NK-92 (cell line): ENCODE measurements around the gene MTX1.
"Not testable (repeated sequence)": the region's sequence is repeated elsewhere in the genome, so short reads cannot be mapped to it uniquely, and the experiment has no call there.

Experiments
- DNase-seq: peaks from one replicate; lab custom pipeline; 2025; ENCODE audit not compliant: unreplicated experiment; lab: John Stamatoyannopoulos, UW

MTX1 gene

GRCh38 chr1:155232001-155232978 lies 23.8 kb downstream of the MTX1 start:
- not testable (repeated sequence) for DNase-seq

DNA sequence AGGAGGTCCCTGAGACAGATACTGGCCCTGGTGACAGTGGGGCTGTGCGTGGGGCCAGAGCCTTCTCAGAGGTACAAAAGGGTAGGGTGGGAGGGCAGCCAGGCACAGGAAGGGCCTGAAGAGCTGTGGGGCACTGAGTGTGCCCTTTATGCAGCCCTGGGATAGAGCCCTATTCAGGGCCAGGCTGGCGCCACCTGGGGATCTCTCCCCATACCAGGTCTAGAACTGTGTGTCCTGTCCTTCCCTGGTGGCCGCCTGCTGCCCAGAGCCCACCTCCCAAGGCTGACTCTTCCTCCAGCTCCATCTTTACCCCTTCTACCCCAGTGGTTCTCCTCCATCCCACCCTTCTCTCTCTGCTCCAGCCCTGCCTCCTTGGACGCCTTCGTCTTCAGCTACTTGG lies 25.0 kb downstream of the MTX1 start:
- not testable (repeated sequence) for DNase-seq

- not testable (repeated sequence) for DNase-seq
These were observed 26.9 kb downstream of the MTX1 start for GRCh38 chr1:155235375-155235774.

GRCh38 chr1:155236451-155236850 lies 28.0 kb downstream of the MTX1 start:
- DNase-seq: no peak

DNA sequence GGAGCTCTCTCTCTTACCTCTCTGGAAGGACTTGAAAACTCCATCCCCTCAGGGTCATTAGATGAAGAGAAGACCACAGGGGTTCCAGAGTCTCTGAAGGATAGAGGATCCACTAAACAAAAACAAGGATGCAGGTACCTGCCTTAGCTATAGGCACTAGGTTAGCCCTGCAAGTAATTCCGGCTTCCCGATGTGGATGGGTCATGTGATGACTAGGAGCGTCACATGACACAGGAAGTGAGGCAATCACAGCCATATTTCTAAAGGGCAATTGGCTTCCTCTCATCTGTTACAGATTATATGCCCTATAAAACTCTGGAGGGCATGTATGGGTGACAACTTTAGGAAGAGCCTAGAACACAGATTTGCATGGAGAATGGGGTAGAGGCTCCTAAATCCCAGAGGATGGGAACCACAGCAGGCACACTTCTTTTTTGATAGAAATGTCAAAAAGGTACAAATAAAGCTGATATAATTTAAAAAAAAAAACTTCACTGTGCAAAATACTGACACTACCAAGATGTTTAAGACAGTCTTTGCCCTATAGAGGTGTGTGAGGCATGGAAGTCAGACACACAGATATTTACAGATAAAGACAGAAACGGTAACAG lies 32.7 kb downstream of the MTX1 start:
- DNase-seq: peak; percentile 25

DNA sequence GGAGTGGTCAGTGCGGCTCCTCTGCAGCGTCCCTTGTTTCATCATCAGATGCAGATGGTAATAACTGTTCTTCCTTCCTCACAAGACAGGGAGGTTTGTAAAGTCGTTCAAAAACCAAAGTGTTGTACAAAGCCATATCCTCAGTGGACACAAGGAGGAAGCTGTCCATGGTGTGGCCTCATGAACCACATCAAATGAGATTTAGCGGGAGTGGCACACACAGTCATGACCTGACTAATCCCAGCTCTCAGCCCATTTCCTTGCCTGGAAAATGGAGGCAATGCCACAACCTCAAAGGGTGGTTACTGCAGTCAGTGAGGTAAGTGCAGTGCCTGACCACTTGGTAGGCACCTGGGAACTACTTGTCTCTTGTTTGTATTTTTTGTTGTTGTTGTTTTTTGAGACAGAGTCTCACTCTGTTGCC lies 33.4 kb downstream of the MTX1 start:
- no peak for DNase-seq

- DNase-seq: no peak
These were observed 34.4 kb downstream of the MTX1 start for GRCh38 chr1:155242805-155243358.

DNA sequence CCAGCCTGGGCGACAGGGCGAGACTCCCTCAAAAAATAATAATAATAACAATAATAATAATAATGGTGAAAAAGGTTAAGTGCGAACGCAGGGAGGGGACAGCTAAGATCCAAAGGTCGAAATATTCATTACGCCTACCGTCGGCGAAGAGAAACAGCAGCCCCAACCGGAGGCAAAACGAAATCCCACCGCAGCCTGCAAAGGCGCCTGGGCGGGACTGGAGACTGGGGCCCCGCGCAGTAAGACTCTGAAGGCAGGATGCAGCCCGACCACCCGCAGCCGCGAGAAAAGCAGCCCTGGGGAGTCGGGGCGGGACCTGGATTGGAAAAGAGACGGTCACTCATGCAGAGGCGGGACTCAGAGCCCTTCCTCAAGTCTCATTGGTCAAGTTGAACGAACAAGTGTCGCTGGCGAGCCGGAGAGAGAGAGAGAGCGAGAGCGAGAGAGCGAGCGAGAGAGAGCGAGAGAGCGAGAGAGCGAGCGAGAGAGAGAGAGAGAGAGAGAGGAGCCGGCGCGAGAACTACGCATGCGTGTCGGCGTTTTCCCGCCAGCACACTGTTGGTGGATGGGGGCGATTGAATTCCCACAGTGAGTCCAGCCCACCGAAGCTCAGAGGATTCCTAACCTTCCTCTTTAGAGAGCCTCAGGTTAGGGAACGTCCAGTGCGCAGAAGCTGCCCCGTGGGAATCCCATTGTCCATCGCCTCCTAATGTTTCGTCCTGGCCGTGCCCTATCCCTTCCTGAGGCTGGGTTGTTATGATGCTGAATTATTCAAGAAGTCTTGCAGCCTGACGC lies 36.1 kb downstream of the MTX1 start:
- DNase-seq: peak; percentile 77

DNA sequence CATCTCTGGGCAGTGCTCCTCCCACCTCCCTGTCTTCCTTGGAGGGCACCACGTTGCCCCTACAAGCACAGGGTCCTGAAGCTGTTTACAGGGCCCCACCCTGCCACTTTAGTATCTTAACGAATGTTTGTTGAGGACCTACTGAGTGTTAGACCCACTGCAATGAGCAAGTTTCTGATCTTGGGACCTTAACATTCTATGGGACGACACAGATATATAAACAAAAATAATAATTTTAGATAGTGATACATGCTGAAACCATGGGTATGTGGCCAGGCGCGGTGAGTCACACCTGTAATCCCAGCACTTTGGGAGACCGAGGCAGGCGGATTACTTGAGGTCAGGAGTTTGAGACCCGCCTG lies 36.6 kb downstream of the MTX1 start:
- DNase-seq: no peak

DNA sequence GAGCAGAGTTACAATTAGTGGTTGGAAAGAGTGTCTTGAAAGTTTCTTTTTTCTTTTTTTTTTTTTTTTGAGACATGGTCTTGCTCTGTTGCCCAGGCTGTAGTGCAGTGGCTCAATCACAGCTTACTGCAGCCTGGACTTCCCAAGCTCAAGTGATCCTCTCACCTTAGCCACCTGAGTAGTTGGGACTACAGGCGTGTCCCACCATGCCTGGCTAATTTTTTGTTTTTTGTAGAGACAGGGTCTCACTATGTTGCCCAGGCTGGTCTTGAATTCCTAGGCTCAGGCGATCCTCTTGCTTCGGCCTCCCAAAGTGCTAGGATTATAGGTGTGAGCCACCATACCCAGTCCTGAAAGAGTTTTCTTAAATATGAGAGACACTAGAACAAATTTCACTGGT lies 38.3 kb downstream of the MTX1 start:
- DNase-seq: not testable (repeated sequence)

DNA sequence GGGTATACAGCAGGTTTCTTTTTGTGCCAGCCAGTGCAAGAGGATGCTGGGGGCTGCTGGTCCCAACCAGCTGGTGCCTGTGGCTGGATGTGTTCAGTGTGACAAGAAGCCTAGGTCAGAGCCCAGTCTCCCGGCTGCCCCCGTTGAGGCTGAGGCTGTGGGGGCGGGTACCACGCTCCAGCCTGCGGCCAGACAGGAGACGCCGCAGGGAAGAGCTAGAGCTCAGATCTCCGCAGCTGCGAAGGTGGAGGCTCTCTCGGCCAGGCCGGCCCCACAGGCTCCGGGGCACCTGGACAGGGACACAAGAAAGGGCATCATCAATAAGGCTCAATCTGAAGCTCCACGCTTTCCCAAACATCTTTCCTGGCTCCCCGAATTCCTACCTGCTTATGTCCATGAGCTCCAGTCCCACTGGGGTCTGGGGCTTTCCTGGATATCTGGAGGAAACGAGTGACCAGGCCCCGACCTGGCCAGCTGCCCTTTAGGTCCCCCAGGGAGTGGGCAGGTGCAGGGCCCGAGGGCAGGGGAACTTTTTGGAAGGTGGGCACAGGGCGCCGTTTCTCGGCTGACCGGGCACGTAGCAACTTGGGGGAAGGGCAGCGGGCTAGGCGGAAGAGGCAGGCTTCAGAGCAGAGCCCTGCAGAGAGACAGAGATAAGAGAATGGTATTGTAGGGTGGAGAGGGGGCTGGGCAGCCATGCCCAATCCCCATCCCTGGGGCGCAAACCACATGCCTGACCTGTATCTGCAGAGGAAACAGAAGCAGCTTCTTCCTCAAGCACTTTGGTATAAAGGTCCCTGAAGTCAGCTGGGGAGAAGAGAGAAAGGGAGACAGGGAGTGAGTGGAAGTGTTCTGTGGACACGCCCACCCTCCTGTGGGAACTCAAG lies 39.4 kb downstream of the MTX1 start:
- DNase-seq: no peak

DNA sequence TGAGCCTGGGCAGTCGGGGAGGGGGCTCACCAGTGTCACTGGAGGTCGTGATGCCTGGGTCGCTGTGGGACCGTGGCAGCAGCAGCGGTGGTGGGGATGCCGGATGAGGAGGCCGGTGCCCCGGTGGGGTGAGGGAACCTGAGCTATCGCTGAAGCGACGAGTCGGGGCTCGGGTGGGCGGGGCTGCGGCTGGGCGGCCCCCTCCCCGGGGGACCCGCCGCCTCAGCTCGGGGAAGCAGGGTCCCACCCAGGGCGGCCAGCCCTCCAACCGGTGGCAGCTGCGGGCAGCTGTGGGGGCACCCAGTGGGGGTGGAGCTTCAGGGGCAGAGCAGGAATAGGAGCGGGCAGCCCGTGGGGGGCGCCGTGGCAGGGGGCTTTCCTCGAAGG lies 41.7 kb downstream of the MTX1 start:
- no peak for DNase-seq

- peak; percentile 82 for DNase-seq
These were observed 42.3 kb downstream of the MTX1 start for GRCh38 chr1:155250633-155251449.

- no peak for DNase-seq
These were observed 43.1 kb downstream of the MTX1 start for GRCh38 chr1:155251566-155251965.

GRCh38 chr1:155253208-155253607 lies 44.7 kb downstream of the MTX1 start:
- DNase-seq: no peak

DNA sequence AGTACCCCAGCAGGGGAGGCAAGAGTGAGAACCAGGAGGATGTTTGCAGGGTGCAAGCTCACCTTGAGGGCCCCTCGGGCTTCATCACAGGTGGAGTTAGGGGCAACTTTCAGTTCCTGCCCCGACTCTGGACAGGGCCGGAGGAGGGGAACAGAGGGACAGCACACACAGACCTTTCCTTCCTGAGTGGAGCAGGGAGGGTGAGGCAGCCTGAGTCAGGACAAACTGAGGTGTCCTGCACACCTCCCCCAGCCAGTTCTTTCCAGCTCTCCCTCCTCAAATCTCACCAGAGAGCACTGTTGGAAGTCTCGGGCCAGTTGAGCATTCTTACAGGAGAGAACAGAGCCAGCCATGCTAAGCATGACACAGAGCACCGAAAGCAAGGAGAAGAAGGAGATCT lies 45.3 kb downstream of the MTX1 start:
- DNase-seq: no peak

GRCh38 chr1:155254228-155254713 lies 45.8 kb downstream of the MTX1 start:
- no peak for DNase-seq

DNA sequence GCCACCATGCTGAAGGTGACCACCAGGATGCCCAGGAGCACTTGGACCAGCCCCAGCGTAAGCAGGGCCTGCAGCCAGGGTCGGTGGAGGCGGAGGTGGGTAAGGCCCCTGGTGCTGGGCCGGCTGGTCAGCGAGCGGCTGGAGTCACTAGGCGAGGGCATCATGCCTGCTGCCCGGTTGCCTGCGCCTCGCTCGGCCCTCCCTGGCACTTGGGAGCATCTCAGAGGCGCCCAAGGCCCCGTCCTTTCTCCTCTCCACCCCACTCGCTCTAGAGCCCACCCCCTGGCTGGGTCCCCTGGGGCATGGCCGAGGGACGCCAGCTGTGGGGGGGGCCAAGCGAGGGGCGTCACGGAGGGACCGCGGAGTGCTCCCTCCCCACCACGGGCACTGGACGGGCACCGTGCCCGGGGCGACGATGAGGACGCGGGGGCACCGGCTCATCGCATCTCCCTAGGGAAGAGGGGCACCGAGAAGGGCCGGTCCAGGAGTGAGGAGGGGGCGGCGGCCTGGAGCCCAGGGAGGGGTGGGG lies 46.3 kb downstream of the MTX1 start:
- DNase-seq: no peak
